Endothelial cell of umbilical vein (primary cell): ENCODE results near the gene MVD. TPM values are rescaled to one million over a fixed set of nuclear protein-coding genes. Genes with fewer than 3 reads are reported as not detected.

ENCODE experiments used
- BruUV-seq: library from RNA; stranded (reverse); fragments of 400-500 nt; replicated peaks from 2 replicates; lab custom pipeline; 2021; lab: Mats Ljungman, UMichigan
- CTCF ChIA-PET: fragments of 300-600, 350-600 bp; sonication (Branson Sonifier 250); formaldehyde crosslinking; loops from one replicate; lab custom pipeline; 2021; ENCODE audit warnings: antibody characterized with exemption, inconsistent platforms; lab: Charles Lee
- POLR2A ChIA-PET: fragments of 300-600, 350-600 bp; sonication (Branson Sonifier 250); formaldehyde crosslinking; loops from one replicate; lab custom pipeline; 2021; ENCODE audit warnings: antibody characterized with exemption, inconsistent platforms; lab: Charles Lee
- DNase-seq: peaks from one replicate; pipeline ENCODE4 v3.0.0-alpha.2; 2011; ENCODE audit warnings: low read depth, low spot score
- FAIRE-seq: peaks from 2 replicates; lab custom pipeline; 2011; peaks lifted over from hg19 to GRCh38; lab: Jason Lieb, UNC
- H2AFZ ChIP-seq: 2 replicates; pipeline ENCODE4 v1.6.0; 2012; ENCODE audit warnings: low read depth, low read length, control low read depth, inconsistent platforms
- H3K27ac ChIP-seq: 2 replicates; pipeline ENCODE4 v1.5.1; 2011; ENCODE audit warnings: low read depth, mild to moderate bottlenecking, control low read depth, low read length, moderate library complexity; ENCODE audit not compliant: insufficient read depth
- H3K27me3 ChIP-seq, 2 experiments: 2 replicates each; pipeline versions ENCODE4 v1.6.0 to v1.6.1; 2011; ENCODE audit warnings: low read length in 2 of 2, mixed read lengths in 1 of 2; ENCODE audit not compliant: control insufficient read depth in 2 of 2, insufficient read depth in 2 of 2
- H3K36me3 ChIP-seq, 2 experiments: 2 replicates in 1 of 2; 3 replicates in 1 of 2; pipeline ENCODE4 v1.5.1; 2011; ENCODE audit warnings: low read length in 2 of 2, mild to moderate bottlenecking in 1 of 2, moderate library complexity in 1 of 2; ENCODE audit not compliant: control insufficient read depth in 2 of 2, insufficient read depth in 2 of 2; ENCODE audit errors: extremely low read depth in 1 of 2
- H3K4me1 ChIP-seq: 3 replicates; pipeline ENCODE4 v1.5.1; 2011; ENCODE audit warnings: mild to moderate bottlenecking, low read length; ENCODE audit not compliant: control insufficient read depth, insufficient read depth; ENCODE audit errors: extremely low read depth
- H3K4me2 ChIP-seq: 2 replicates; pipeline ENCODE4 v1.6.1; 2011; ENCODE audit warnings: low read length, control low read depth, mixed read lengths; ENCODE audit not compliant: insufficient read depth
- H3K4me3 ChIP-seq, 3 experiments: fragments of 200-600 bp in 1 of 3; sonication (generic), shearing (Covaris generic) in 1 of 3; replicated peaks in 1 of 3; 2 replicates each; pipeline ENCODE4 v1.5.1; 2011 to 2016; ENCODE audit warnings: control low read depth in 3 of 3, low read length in 3 of 3, mild to moderate bottlenecking in 2 of 3, inconsistent platforms in 1 of 3, low read depth in 1 of 3, moderate library complexity in 1 of 3; ENCODE audit not compliant: insufficient read depth in 1 of 3
- H3K79me2 ChIP-seq: 2 replicates; pipeline ENCODE4 v1.6.0; 2012; ENCODE audit warnings: low read length, inconsistent platforms; ENCODE audit not compliant: control insufficient read depth, insufficient read depth
- H3K9ac ChIP-seq: replicated peaks from 2 replicates; pipeline ENCODE3; 2011; ENCODE audit warnings: low read length, control low read depth; ENCODE audit not compliant: insufficient read depth; ENCODE audit errors: extremely low read depth
- H3K9me1 ChIP-seq: replicated peaks from 3 replicates; pipeline ENCODE4 v1.6.0; 2011; ENCODE audit warnings: mild to moderate bottlenecking, low read length; ENCODE audit not compliant: control insufficient read depth, insufficient read depth; ENCODE audit errors: extremely low read depth
- H3K9me3 ChIP-seq: replicated peaks from 2 replicates; pipeline ENCODE4 v1.5.1; 2012; ENCODE audit warnings: low read length, inconsistent platforms; ENCODE audit not compliant: control insufficient read depth, insufficient read depth
- H4K20me1 ChIP-seq: replicated peaks from 2 replicates; pipeline ENCODE3; 2011; ENCODE audit warnings: mild to moderate bottlenecking, low read length; ENCODE audit not compliant: control insufficient read depth, insufficient read depth; ENCODE audit errors: extremely low read depth
- CTCF ChIP-seq, 2 donors: IDR thresholded peaks; 1 replicate in 1 of 2; 2 replicates in 1 of 2; pipeline ENCODE4 v1.5.1; 2011; ENCODE audit warnings: low read length in 2 of 2, mild to moderate bottlenecking in 2 of 2, moderate library complexity in 2 of 2, control low read depth in 1 of 2, inconsistent platforms in 1 of 2, low read depth in 1 of 2; ENCODE audit not compliant: insufficient read depth in 1 of 2; ENCODE audit errors: extremely low read depth in 1 of 2
- EZH2 ChIP-seq: IDR thresholded peaks from 2 replicates; pipeline ENCODE4 v1.6.1; 2012; ENCODE audit warnings: borderline replicate concordance, low read depth, mild to moderate bottlenecking, moderate library complexity, low read length, inconsistent platforms; ENCODE audit not compliant: severe bottlenecking
- FOS ChIP-seq: IDR thresholded peaks from 2 replicates; pipeline ENCODE4 v1.6.1; 2011; ENCODE audit warnings: mild to moderate bottlenecking, low read length, moderate library complexity, borderline replicate concordance; ENCODE audit not compliant: insufficient read depth
- GATA2 ChIP-seq: IDR thresholded peaks from 2 replicates; pipeline ENCODE4 v1.7.0; 2011; ENCODE audit warnings: low read depth, mild to moderate bottlenecking, moderate library complexity, mixed read lengths, low read length; ENCODE audit not compliant: insufficient read length, insufficient read depth
- JUN ChIP-seq: IDR thresholded peaks from 2 replicates; pipeline ENCODE4 v1.6.1; 2011; ENCODE audit warnings: borderline replicate concordance, low read depth; ENCODE audit not compliant: insufficient read length, insufficient read depth
- MAX ChIP-seq: IDR thresholded peaks from 2 replicates; pipeline ENCODE4 v1.6.1; 2011; ENCODE audit not compliant: insufficient read depth, insufficient read length
- MYC ChIP-seq: IDR thresholded peaks from one replicate; pipeline ENCODE4 v1.6.1; 2011; ENCODE audit warnings: mild to moderate bottlenecking, low read depth, low read length
- POLR2A ChIP-seq: IDR thresholded peaks from 2 replicates; pipeline ENCODE4 v1.6.1; 2012; ENCODE audit warnings: low read depth, mild to moderate bottlenecking, control low read depth, low read length
- POLR2AphosphoS5 ChIP-seq: IDR thresholded peaks from 2 replicates; pipeline ENCODE4 v1.6.1; 2012; ENCODE audit warnings: low read depth, mild to moderate bottlenecking, control low read depth, low read length, moderate library complexity; ENCODE audit not compliant: insufficient read depth
- dilution Hi-C: fragments of 300-500 bp; cut with MboI; formaldehyde crosslinking; loops from one replicate; pipeline ENCODE4 v1.15.0; 2019; ENCODE audit warnings: low sequenced_read_pairs; ENCODE audit not compliant: extremely low pct_ligation_motif_present
- intact Hi-C: fragments of 100-400 bp; cut with micrococcal nuclease; formaldehyde crosslinking; loops from one replicate; pipeline ENCODE4 v1.10.0; 2022
- polyA plus RNA-seq, 4 experiments: library from polyadenylated mRNA; depleted of rRNA in 3 of 4; stranded (reverse) in 3 of 4; unstranded in 1 of 4; fragments of >200 nt; gene quantifications; 2 replicates each; pipeline versions ENCODE4 v1.2.1 to v1.2.3, GENCODE V29; 2011 to 2012; ENCODE audit warnings: missing spikeins in 1 of 4
- total RNA-seq: library from RNA; stranded (reverse); gene quantifications from 2 replicates; pipeline ENCODE4 v1.2.3, GENCODE V29; 2021

MVD gene
- total and polyA plus RNA-seq, 2 donors (not counting 3 experiments of a cell fraction or from before 2014, with no cell fraction given), result 64.4 to 142 TPM

DNA sequence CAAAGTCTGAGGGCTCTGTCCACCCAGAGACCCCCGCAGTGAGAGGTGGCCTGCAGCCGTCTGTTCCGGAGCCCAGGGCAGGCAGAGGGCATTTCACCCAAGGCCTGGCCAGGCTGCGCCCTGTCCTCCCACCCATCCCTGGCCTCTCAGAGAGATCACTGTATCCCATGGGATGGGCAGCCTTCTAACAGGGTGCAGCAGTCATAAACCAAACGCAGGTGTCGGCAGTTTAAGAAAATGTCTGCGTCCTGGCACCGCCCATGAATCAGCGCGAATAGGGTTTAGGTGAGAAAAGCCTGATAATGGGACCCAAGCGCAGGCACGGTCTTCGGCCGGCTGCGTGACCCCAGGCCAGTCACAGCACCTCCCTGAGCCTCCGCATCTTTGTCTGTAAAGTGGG lies 17.4 kb downstream of the MVD start:
- Histone ChIP-seq H3K27ac (no peak overlapping the region), H3K9me3 (no peaks in the 10 kb centered on the region), H3K36me3 (no peaks in the 10 kb centered on the region), H3K4me1 (peaks cover 4% of the 10 kb centered on the region), H3K27me3 (peaks cover 0 to under 1% of the 10 kb centered on the region in 2 experiments), H3K79me2 (no peaks in the 10 kb centered on the region), H4K20me1 (no peaks in the 10 kb centered on the region), H3K4me2 (no peak overlapping the region), H3K9ac (no peak overlapping the region), H3K9me1 (no peaks in the 10 kb centered on the region), H3K4me3 (no peak overlapping the region), H2AFZ (no peak overlapping the region)
- TF ChIP-seq JUN (no peak), EZH2 (no peak), POLR2AphosphoS5 (no peak), GATA2 (no peak), FOS (no peak), MAX (no peak), POLR2A (no peak), CTCF (IDR thresholded peaks at IDR 0.05; ENCODE audit: extremely low read depth in 1 of 2, insufficient read depth in 1 of 2, low read depth in 1 of 2, low read length in 2 of 2) (no peak), MYC (no peak)
- no peak for FAIRE-seq
- intact Hi-C loops, result no loop called here
- dilution Hi-C loops, result no loop called here
- CTCF ChIA-PET, result no interaction called here
- POLR2A ChIA-PET, result no interaction called here
- no peak for DNase-seq
- no TSS peak for BruUV-seq
